Measurements from ENCODE around the gene HPSE2.

- TF ChIP-seq GATA3 (IDR thresholded peaks at IDR 0.05; ENCODE audit: borderline replicate concordance) (no peak), POLR2A (IDR thresholded peaks at IDR 0.05; ENCODE audit: low read length) (no peak), CTCF (IDR thresholded peaks at IDR 0.05) (no peak), HMGXB4 (CRISPR knock-in tag; IDR thresholded peaks at IDR 0.05; ENCODE audit: borderline replicate concordance) (no peak)
Measured at GRCh38 chr10:99080275-99080945, 155.2 kb downstream of the HPSE2 start.

Data from A549 (cell line).